Measurements from ENCODE around the gene ODC1. TPM values are rescaled to one million over a fixed set of nuclear protein-coding genes. Genes with fewer than 3 reads are reported as not detected.

The ODC1 gene
- total RNA-seq, 4 donors from 2014 or later: 105 to 142 (median 121) TPM

- peaks cover 0 to 3% (median under 1%) of the 10 kb centered on the region in 4 donors for H3K36me3 ChIP-seq
- WGBS: 81% methylated on average over 13 of the region's 19 CpGs
- DNase-seq (ENCODE audit: extremely low spot score): no peak
- intact Hi-C loops (cut with DNase I): loop anchor here (2.0 to 5.0 kb wide), 2 partner anchors 309 to 362 kb away; no protein-coding TSS in a partner anchor
- peaks cover 12 to 25% (median 21%) of the 10 kb centered on the region in 4 donors for H3K4me1 ChIP-seq
- peaks cover 0 to 30% (median 4%) of the 10 kb centered on the region in 4 donors for H3K27me3 ChIP-seq
- no peak overlapping the region for H3K27ac ChIP-seq (replicated peaks in 1 of 4)
- TF ChIP-seq POLR2AphosphoS5 (IDR thresholded peaks at IDR 0.05) (no peak), POLR2A (IDR thresholded peaks at IDR 0.05; ENCODE audit: low read depth) (no peak), CTCF (IDR thresholded peaks at IDR 0.05) (no peak), EP300 (IDR thresholded peaks at IDR 0.05) (no peak)
- H3K4me3 ChIP-seq: no peak overlapping the region
- H3K9me3 ChIP-seq: no peaks in the 10 kb centered on the region
Observed at GRCh38 chr2:10433947-10434885, 13.9 kb downstream of the ODC1 start.

- peaks cover 0 to 30% (median 4%) of the 10 kb centered on the region in 4 donors for H3K27me3 ChIP-seq
- no peak overlapping the region for H3K4me3 ChIP-seq
- intact Hi-C loops (cut with DNase I): loop anchor here (5.0 kb wide), 1 partner anchor 361 kb away; no protein-coding TSS in a partner anchor
- DNase-seq (ENCODE audit: extremely low spot score): no peak
- H3K4me1 ChIP-seq: peaks cover 12 to 24% (median 21%) of the 10 kb centered on the region in 4 donors
- TF ChIP-seq POLR2A (IDR thresholded peaks at IDR 0.05; ENCODE audit: low read depth) (no peak), EP300 (IDR thresholded peaks at IDR 0.05) (no peak), POLR2AphosphoS5 (IDR thresholded peaks at IDR 0.05) (no peak), CTCF (IDR thresholded peaks at IDR 0.05) (no peak)
- no peak overlapping the region for H3K27ac ChIP-seq (replicated peaks in 1 of 4)
- H3K36me3 ChIP-seq: peaks cover 0 to 1% (median under 1%) of the 10 kb centered on the region in 4 donors
- WGBS: 92% methylated on average over 10 of the region's 10 CpGs
- no peaks in the 10 kb centered on the region for H3K9me3 ChIP-seq
Observed at GRCh38 chr2:10433264-10433946, 14.7 kb downstream of the ODC1 start.

GRCh38 chr2:10432311-10433181 lies 15.6 kb downstream of the ODC1 start:
- Histone ChIP-seq H3K4me1 (peaks cover 12 to 33% (median 29%) of the 10 kb centered on the region in 4 donors), H3K27me3 (peaks cover 0 to 30% (median 4%) of the 10 kb centered on the region in 4 donors), H3K4me3 (peak overlapping the region in 3 of 4 donors; percentile 35 to 60 (median 43)), H3K36me3 (peaks cover 0 to 9% (median 2%) of the 10 kb centered on the region in 4 donors), H3K9me3 (no peaks in the 10 kb centered on the region), H3K27ac (replicated peaks in 1 of 4) (no peak overlapping the region)
- no peak for TF ChIP-seq POLR2A (IDR thresholded peaks at IDR 0.05; ENCODE audit: low read depth)
- TF ChIP-seq EP300 (IDR thresholded peaks at IDR 0.05): no peak
- TF ChIP-seq POLR2AphosphoS5 (IDR thresholded peaks at IDR 0.05): no peak
- no peak for TF ChIP-seq CTCF (IDR thresholded peaks at IDR 0.05)
- intact Hi-C loops (cut with DNase I): loop anchor here (5.0 kb wide), 1 partner anchor 360 kb away; no protein-coding TSS in a partner anchor
- 52% methylated on average over 13 of the region's 49 CpGs for WGBS
- DNase-seq (ENCODE audit: extremely low spot score): no peak

- H3K4me3 ChIP-seq: peak overlapping the region in 3 of 4 donors; percentile 35 to 60 (median 43)
Observed at GRCh38 chr2:10431797-10432196, 16.3 kb downstream of the ODC1 start.

More at GRCh38 chr2:10431797-10432196, 16.3 kb downstream of the ODC1 start:
- H3K4me1 ChIP-seq: peaks cover 12 to 39% (median 36%) of the 10 kb centered on the region in 4 donors
- H3K27ac ChIP-seq (replicated peaks in 1 of 4): no peak overlapping the region
- H3K9me3 ChIP-seq: no peaks in the 10 kb centered on the region
- intact Hi-C loops (cut with DNase I): loop anchor here (5.0 kb wide), 1 partner anchor 359 kb away; no protein-coding TSS in a partner anchor
- WGBS: 72% methylated on average over 12 of the region's 16 CpGs
- TF ChIP-seq POLR2AphosphoS5 (IDR thresholded peaks at IDR 0.05) (no peak), CTCF (IDR thresholded peaks at IDR 0.05) (no peak), EP300 (IDR thresholded peaks at IDR 0.05) (no peak)
- DNase-seq (ENCODE audit: extremely low spot score): no peak
- H3K27me3 ChIP-seq: peaks cover 0 to 30% (median 4%) of the 10 kb centered on the region in 4 donors
- H3K36me3 ChIP-seq: peaks cover 0 to 17% (median 6%) of the 10 kb centered on the region in 4 donors

All from esophagus muscularis mucosa (tissue), 4 donors.